Measurements from ENCODE around the gene GLIS1.
A peak's percentile ranks its signal among the peaks of the same experiment; 100 is the strongest.

GLIS1 gene

GRCh38 chr1:53725238-53725689, 13.7 kb downstream of the GLIS1 start:
- ChIA-PET CTCF (interaction anchor here (2.2 kb wide), 1 partner anchor 10 kb away, joined by 8 read pairs; no protein-coding TSS in a partner anchor), POLR2A (interaction anchor here (1.9 kb wide), 1 partner anchor 11 kb away, joined by 6 read pairs; no protein-coding TSS in a partner anchor)
- peak; percentile 43 for DNase-seq (ENCODE audit: extremely low spot score)
- TF ChIP-seq ELF4 (IDR thresholded peaks at IDR 0.05), result no peak
- no peak for TF ChIP-seq SUZ12 (IDR thresholded peaks at IDR 0.05)
- no peak for TF ChIP-seq BHLHE40 (IDR thresholded peaks at IDR 0.05; ENCODE audit: borderline replicate concordance)
- no peak for TF ChIP-seq TARDBP (IDR thresholded peaks at IDR 0.05)
- no peak for TF ChIP-seq SP1 (IDR thresholded peaks at IDR 0.05)
- no peak for TF ChIP-seq CTBP1 (IDR thresholded peaks at IDR 0.05; ENCODE audit: borderline replicate concordance)
- TF ChIP-seq ZNF384 (IDR thresholded peaks at IDR 0.05), result no peak
- TF ChIP-seq NFRKB (IDR thresholded peaks at IDR 0.05), result no peak
- no peak for TF ChIP-seq HDGF (IDR thresholded peaks at IDR 0.05; ENCODE audit: borderline replicate concordance)

GRCh38 chr1:53722025-53722424, 16.9 kb downstream of the GLIS1 start:
- no peak for DNase-seq (ENCODE audit: extremely low spot score)
- TF ChIP-seq SP1 (IDR thresholded peaks at IDR 0.05), result no peak
- ChIA-PET POLR2A (no interaction called here), CTCF (no interaction called here)

- CTCF ChIA-PET, result no interaction called here
These were observed 17.9 kb downstream of the GLIS1 start for GRCh38 chr1:53721088-53721487.

GRCh38 chr1:53719469-53719868, 19.5 kb downstream of the GLIS1 start:
- no peak for DNase-seq (ENCODE audit: extremely low spot score)
- POLR2A ChIA-PET, result no interaction called here
- CTCF ChIA-PET, result no interaction called here
- TF ChIP-seq BHLHE40 (IDR thresholded peaks at IDR 0.05; ENCODE audit: borderline replicate concordance) (no peak), TARDBP (IDR thresholded peaks at IDR 0.05) (no peak), FOXA1 (IDR thresholded peaks at IDR 0.05) (no peak), CTBP1 (IDR thresholded peaks at IDR 0.05; ENCODE audit: borderline replicate concordance) (no peak), ZNF384 (IDR thresholded peaks at IDR 0.05) (no peak), SP1 (IDR thresholded peaks at IDR 0.05) (no peak), L3MBTL2 (conservative IDR thresholded peaks at IDR 0.05) (no peak)
- TF ChIP-seq, protein P1, sequence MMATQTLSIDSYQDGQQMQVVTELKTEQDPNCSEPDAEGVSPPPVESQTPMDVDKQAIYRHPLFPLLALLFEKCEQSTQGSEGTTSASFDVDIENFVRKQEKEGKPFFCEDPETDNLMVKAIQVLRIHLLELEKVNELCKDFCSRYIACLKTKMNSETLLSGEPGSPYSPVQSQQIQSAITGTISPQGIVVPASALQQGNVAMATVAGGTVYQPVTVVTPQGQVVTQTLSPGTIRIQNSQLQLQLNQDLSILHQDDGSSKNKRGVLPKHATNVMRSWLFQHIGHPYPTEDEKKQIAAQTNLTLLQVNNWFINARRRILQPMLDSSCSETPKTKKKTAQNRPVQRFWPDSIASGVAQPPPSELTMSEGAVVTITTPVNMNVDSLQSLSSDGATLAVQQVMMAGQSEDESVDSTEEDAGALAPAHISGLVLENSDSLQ (IDR thresholded peaks at IDR 0.05), result no peak

More at GRCh38 chr1:53721088-53721487, 17.9 kb downstream of the GLIS1 start:
- no peak for DNase-seq (ENCODE audit: extremely low spot score)
- POLR2A ChIA-PET, result no interaction called here
- TF ChIP-seq L3MBTL2 (conservative IDR thresholded peaks at IDR 0.05), result no peak
- no peak for TF ChIP-seq CTBP1 (IDR thresholded peaks at IDR 0.05; ENCODE audit: borderline replicate concordance)
- TF ChIP-seq, protein P1 (IDR thresholded peaks at IDR 0.05), result no peak
- no peak for TF ChIP-seq HDGF (IDR thresholded peaks at IDR 0.05; ENCODE audit: borderline replicate concordance)
- TF ChIP-seq TARDBP (IDR thresholded peaks at IDR 0.05), result no peak
- TF ChIP-seq SUZ12 (IDR thresholded peaks at IDR 0.05), result no peak

- TF ChIP-seq NFRKB (IDR thresholded peaks at IDR 0.05) (no peak), HDGF (IDR thresholded peaks at IDR 0.05; ENCODE audit: borderline replicate concordance) (no peak), CTBP1 (IDR thresholded peaks at IDR 0.05; ENCODE audit: borderline replicate concordance) (no peak), BHLHE40 (IDR thresholded peaks at IDR 0.05; ENCODE audit: borderline replicate concordance) (no peak), TARDBP (IDR thresholded peaks at IDR 0.05) (no peak)
- TF ChIP-seq, protein P1 (IDR thresholded peaks at IDR 0.05), result no peak
- ChIA-PET POLR2A (no interaction called here), CTCF (no interaction called here)
- DNase-seq (ENCODE audit: extremely low spot score), result no peak
These were observed 20.5 kb downstream of the GLIS1 start for GRCh38 chr1:53718443-53718842.

- ChIA-PET CTCF (interaction anchor here (1.3 to 1.8 kb wide), 2 partner anchors 13 to 231 kb away, joined by 3 to 7 read pairs; no protein-coding TSS in a partner anchor), POLR2A (no interaction called here)
- DNase-seq (ENCODE audit: extremely low spot score), result no peak
- TF ChIP-seq SP1 (IDR thresholded peaks at IDR 0.05), result no peak
- no peak for TF ChIP-seq LEF1 (IDR thresholded peaks at IDR 0.05; ENCODE audit: borderline replicate concordance)
- TF ChIP-seq ZNF384 (IDR thresholded peaks at IDR 0.05), result no peak
- TF ChIP-seq FOXM1 (IDR thresholded peaks at IDR 0.05; ENCODE audit: borderline replicate concordance), result no peak
- TF ChIP-seq ARNT (IDR thresholded peaks at IDR 0.05), result no peak
- TF ChIP-seq CTBP1 (IDR thresholded peaks at IDR 0.05; ENCODE audit: borderline replicate concordance), result no peak
- no peak for TF ChIP-seq L3MBTL2 (conservative IDR thresholded peaks at IDR 0.05)
- no peak for TF ChIP-seq ELF4 (IDR thresholded peaks at IDR 0.05)
- no peak for TF ChIP-seq FOXK2 (IDR thresholded peaks at IDR 0.05)
- no peak for TF ChIP-seq FOXA1 (IDR thresholded peaks at IDR 0.05)
- TF ChIP-seq BHLHE40 (IDR thresholded peaks at IDR 0.05; ENCODE audit: borderline replicate concordance), result no peak
- no peak for TF ChIP-seq TARDBP (IDR thresholded peaks at IDR 0.05)
- TF ChIP-seq SUZ12 (IDR thresholded peaks at IDR 0.05), result no peak
- TF ChIP-seq NFRKB (IDR thresholded peaks at IDR 0.05), result no peak
- TF ChIP-seq, protein P1 (IDR thresholded peaks at IDR 0.05), result no peak
- no peak for TF ChIP-seq HDGF (IDR thresholded peaks at IDR 0.05; ENCODE audit: borderline replicate concordance)
These were observed 21.7 kb downstream of the GLIS1 start for GRCh38 chr1:53717025-53717804.
